Keratinocyte (primary cell): Measurements from ENCODE around the gene ADGRD1. TPM values are rescaled to one million over a fixed set of nuclear protein-coding genes. Genes with fewer than 3 reads are reported as not detected.

Experiments used
- DNase-seq: peaks from one replicate; pipeline ENCODE4 v3.0.0-alpha.2; 2011; ENCODE audit warnings: low read depth, missing footprints, low spot score
- FAIRE-seq: peaks from 2 replicates; lab custom pipeline; 2011; peaks lifted over from hg19 to GRCh38; lab: Jason Lieb, UNC
- H2AFZ ChIP-seq: 2 replicates; pipeline ENCODE4 v1.6.0; 2012; ENCODE audit warnings: low read length, control low read depth, inconsistent platforms; ENCODE audit not compliant: control insufficient read depth
- H3K27ac ChIP-seq: 2 replicates; pipeline ENCODE4 v1.5.1; 2011; ENCODE audit warnings: low read length; ENCODE audit not compliant: control insufficient read depth, insufficient read depth
- H3K27me3 ChIP-seq: 3 replicates; pipeline ENCODE4 v1.6.0; 2011; ENCODE audit warnings: low read length; ENCODE audit not compliant: control insufficient read depth, insufficient read depth; ENCODE audit errors: extremely low read depth
- H3K36me3 ChIP-seq, 2 experiments: 2 replicates in 1 of 2; 3 replicates in 1 of 2; pipeline ENCODE4 v1.5.1; 2011; ENCODE audit warnings: low read length in 2 of 2, mild to moderate bottlenecking in 1 of 2; ENCODE audit not compliant: control insufficient read depth in 2 of 2, insufficient read depth in 2 of 2; ENCODE audit errors: extremely low read depth in 1 of 2
- H3K4me1 ChIP-seq: 3 replicates; pipeline ENCODE4 v1.5.1; 2011; ENCODE audit warnings: low read length; ENCODE audit not compliant: control insufficient read depth, insufficient read depth; ENCODE audit errors: extremely low read depth
- H3K4me2 ChIP-seq: 3 replicates; pipeline ENCODE4 v1.6.0; 2011; ENCODE audit warnings: low read depth, low read length; ENCODE audit not compliant: control insufficient read depth, insufficient read depth; ENCODE audit errors: extremely low read depth
- H3K4me3 ChIP-seq, 3 experiments: fragments of 200-600 bp in 1 of 3; sonication (generic) in 1 of 3; 2 replicates in 2 of 3; 3 replicates in 1 of 3; pipeline ENCODE4 v1.5.1; 2011 to 2016; ENCODE audit warnings: low read length in 3 of 3, mild to moderate bottlenecking in 3 of 3, control low read depth in 2 of 3, inconsistent platforms in 1 of 3, low read depth in 1 of 3, mixed read lengths in 1 of 3, mixed run types in 1 of 3, moderate library complexity in 1 of 3; ENCODE audit not compliant: control insufficient read depth in 2 of 3, insufficient read depth in 2 of 3; ENCODE audit errors: extremely low read depth in 1 of 3
- H3K79me2 ChIP-seq: 2 replicates; pipeline ENCODE4 v1.6.0; 2012; ENCODE audit warnings: low read length; ENCODE audit not compliant: control insufficient read depth, insufficient read depth
- H3K9ac ChIP-seq: 3 replicates; pipeline ENCODE4 v1.6.0; 2011; ENCODE audit warnings: low read length; ENCODE audit not compliant: control insufficient read depth, insufficient read depth; ENCODE audit errors: extremely low read depth
- H3K9me1 ChIP-seq: 3 replicates; pipeline ENCODE4 v1.6.0; 2011; ENCODE audit warnings: low read length; ENCODE audit not compliant: control insufficient read depth, insufficient read depth; ENCODE audit errors: extremely low read depth
- H3K9me3 ChIP-seq: 2 replicates; pipeline ENCODE4 v1.5.1; 2012; ENCODE audit warnings: low read depth, low read length; ENCODE audit not compliant: control insufficient read depth
- H4K20me1 ChIP-seq: 3 replicates; pipeline ENCODE4 v1.6.0; 2011; ENCODE audit warnings: low read length; ENCODE audit not compliant: control insufficient read depth, insufficient read depth; ENCODE audit errors: extremely low read depth
- CTCF ChIP-seq, 3 experiments: IDR thresholded peaks in 1 of 3; conservative IDR thresholded peaks in 1 of 3; optimal IDR thresholded peaks in 1 of 3; 2 replicates in 2 of 3; 3 replicates in 1 of 3; pipeline versions ENCODE3 to v1.5.1; 2011; ENCODE audit warnings: low read length in 3 of 3, mild to moderate bottlenecking in 3 of 3, moderate library complexity in 2 of 3, control low read depth in 1 of 3, inconsistent platforms in 1 of 3; ENCODE audit not compliant: insufficient read depth in 2 of 3; ENCODE audit errors: extremely low read depth in 1 of 3
- EZH2 ChIP-seq: IDR thresholded peaks from one replicate; pipeline ENCODE4 v1.6.1; 2012; ENCODE audit warnings: inconsistent platforms, mild to moderate bottlenecking, low read length, moderate library complexity
- dilution Hi-C: fragments of 300-500 bp; cut with MboI; formaldehyde crosslinking; loops from one replicate; pipeline ENCODE4 v1.7.0; 2020; ENCODE audit warnings: low sequenced_read_pairs; ENCODE audit not compliant: extremely low pct_ligation_motif_present
- polyA plus RNA-seq, 5 experiments: library from polyadenylated mRNA; depleted of rRNA in 3 of 5; stranded (reverse) in 3 of 5; stranded (forward) in 1 of 5; unstranded in 1 of 5; fragments of >200 nt; gene quantifications; 1 replicate in 1 of 5; 2 replicates in 3 of 5; 3 replicates in 1 of 5; pipeline versions ENCODE4 v1.2.1 to v1.2.3, GENCODE V29; 2011 to 2012; ENCODE audit warnings: missing spikeins in 2 of 5, low read depth in 1 of 5, low replicate concordance in 1 of 5

The ADGRD1 gene
- polyA plus RNA-seq, 1 donor (not counting 4 experiments of a cell fraction or from before 2014, with no cell fraction given): not detected

- Histone ChIP-seq H3K4me2 (no peak overlapping the region), H3K79me2 (no peaks in the 10 kb centered on the region), H3K4me1 (no peaks in the 10 kb centered on the region), H3K4me3 (no peak overlapping the region), H4K20me1 (no peaks in the 10 kb centered on the region), H3K9ac (no peak overlapping the region), H3K36me3 (no peaks in the 10 kb centered on the region), H3K27me3 (no peaks in the 10 kb centered on the region), H3K9me1 (no peaks in the 10 kb centered on the region), H2AFZ (no peak overlapping the region), H3K27ac (no peak overlapping the region), H3K9me3 (no peaks in the 10 kb centered on the region)
- dilution Hi-C loops: no loop called here
- no peak for TF ChIP-seq EZH2
- TF ChIP-seq CTCF (optimal IDR thresholded peaks at IDR 0.05 in 1 of 3, IDR thresholded peaks at IDR 0.05 in 1 of 3, conservative IDR thresholded peaks at IDR 0.05 in 1 of 3; ENCODE audit: extremely low read depth in 1 of 3, insufficient read depth in 2 of 3, low read length in 3 of 3): no peak
- DNase-seq: no peak
- FAIRE-seq: no peak
Observed at GRCh38 chr12:130969223-130969622, 15.5 kb downstream of the ADGRD1 start.

- DNase-seq (no peak), FAIRE-seq (no peak)
- no peak for TF ChIP-seq CTCF (optimal IDR thresholded peaks at IDR 0.05 in 1 of 3, IDR thresholded peaks at IDR 0.05 in 1 of 3, conservative IDR thresholded peaks at IDR 0.05 in 1 of 3; ENCODE audit: extremely low read depth in 1 of 3, insufficient read depth in 2 of 3, low read length in 3 of 3)
- no peak for TF ChIP-seq EZH2
- Histone ChIP-seq H3K9me3 (no peaks in the 10 kb centered on the region), H3K4me1 (no peaks in the 10 kb centered on the region), H2AFZ (no peak overlapping the region), H3K27ac (no peak overlapping the region), H3K9me1 (no peaks in the 10 kb centered on the region), H3K4me3 (no peak overlapping the region), H4K20me1 (no peaks in the 10 kb centered on the region), H3K4me2 (no peak overlapping the region), H3K27me3 (no peaks in the 10 kb centered on the region), H3K79me2 (no peaks in the 10 kb centered on the region), H3K9ac (no peak overlapping the region), H3K36me3 (no peaks in the 10 kb centered on the region)
- dilution Hi-C loops: no loop called here
Observed at GRCh38 chr12:130970165-130970907, 16.6 kb downstream of the ADGRD1 start.
